ENCODE data around the gene MROH7.

- no peak for TF ChIP-seq POLR2A (IDR thresholded peaks at IDR 0.05; ENCODE audit: low read depth, low read length)
- no peak for TF ChIP-seq TAF1 (IDR thresholded peaks at IDR 0.05; ENCODE audit: low read depth, low read length)
Observed at GRCh38 chr1:54685335-54685905, 43.8 kb downstream of the MROH7 start.

Measured in GM12891 (cell line).